ENCODE data around the gene HS3ST3A1. TPM values are rescaled to one million over a fixed set of nuclear protein-coding genes. Genes with fewer than 3 reads are reported as not detected.

The HS3ST3A1 gene
- total RNA-seq, 1 donor from 2014 or later = 0.93 TPM

DNA sequence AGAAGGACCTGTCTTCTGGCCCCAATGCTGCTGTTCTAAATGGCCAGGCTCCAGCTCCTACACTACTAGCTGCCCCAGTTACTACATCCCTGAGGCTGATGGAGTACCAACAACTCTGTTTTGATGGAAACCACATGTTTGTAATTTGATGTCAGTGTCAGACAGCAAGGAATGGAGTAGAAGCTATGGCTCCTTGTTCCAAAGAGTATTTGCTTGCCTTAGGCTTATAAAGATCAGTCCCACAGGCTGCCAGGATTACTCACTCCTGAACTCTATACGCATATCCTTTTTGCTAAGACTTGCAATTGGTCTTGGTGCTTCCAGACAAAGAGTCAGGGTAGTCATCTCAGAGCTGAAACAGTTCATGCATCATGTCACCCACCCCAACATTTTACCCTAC is 139.6 kb downstream of the HS3ST3A1 start:
- Histone ChIP-seq H3K27ac (no peak overlapping the region), H3K4me3 (no peak overlapping the region), H3K27me3 (no peaks in the 10 kb centered on the region), H3K36me3 (no peaks in the 10 kb centered on the region), H3K4me1 (no peaks in the 10 kb centered on the region), H3K9me3 (no peaks in the 10 kb centered on the region)
- TF ChIP-seq, protein P1, sequence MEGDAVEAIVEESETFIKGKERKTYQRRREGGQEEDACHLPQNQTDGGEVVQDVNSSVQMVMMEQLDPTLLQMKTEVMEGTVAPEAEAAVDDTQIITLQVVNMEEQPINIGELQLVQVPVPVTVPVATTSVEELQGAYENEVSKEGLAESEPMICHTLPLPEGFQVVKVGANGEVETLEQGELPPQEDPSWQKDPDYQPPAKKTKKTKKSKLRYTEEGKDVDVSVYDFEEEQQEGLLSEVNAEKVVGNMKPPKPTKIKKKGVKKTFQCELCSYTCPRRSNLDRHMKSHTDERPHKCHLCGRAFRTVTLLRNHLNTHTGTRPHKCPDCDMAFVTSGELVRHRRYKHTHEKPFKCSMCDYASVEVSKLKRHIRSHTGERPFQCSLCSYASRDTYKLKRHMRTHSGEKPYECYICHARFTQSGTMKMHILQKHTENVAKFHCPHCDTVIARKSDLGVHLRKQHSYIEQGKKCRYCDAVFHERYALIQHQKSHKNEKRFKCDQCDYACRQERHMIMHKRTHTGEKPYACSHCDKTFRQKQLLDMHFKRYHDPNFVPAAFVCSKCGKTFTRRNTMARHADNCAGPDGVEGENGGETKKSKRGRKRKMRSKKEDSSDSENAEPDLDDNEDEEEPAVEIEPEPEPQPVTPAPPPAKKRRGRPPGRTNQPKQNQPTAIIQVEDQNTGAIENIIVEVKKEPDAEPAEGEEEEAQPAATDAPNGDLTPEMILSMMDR (IDR thresholded peaks at IDR 0.05) = no peak
- intact Hi-C loops (cut with DNase I) = no loop called here
- DNase-seq = no peak
- peak; percentile 13 for ATAC-seq

DNA sequence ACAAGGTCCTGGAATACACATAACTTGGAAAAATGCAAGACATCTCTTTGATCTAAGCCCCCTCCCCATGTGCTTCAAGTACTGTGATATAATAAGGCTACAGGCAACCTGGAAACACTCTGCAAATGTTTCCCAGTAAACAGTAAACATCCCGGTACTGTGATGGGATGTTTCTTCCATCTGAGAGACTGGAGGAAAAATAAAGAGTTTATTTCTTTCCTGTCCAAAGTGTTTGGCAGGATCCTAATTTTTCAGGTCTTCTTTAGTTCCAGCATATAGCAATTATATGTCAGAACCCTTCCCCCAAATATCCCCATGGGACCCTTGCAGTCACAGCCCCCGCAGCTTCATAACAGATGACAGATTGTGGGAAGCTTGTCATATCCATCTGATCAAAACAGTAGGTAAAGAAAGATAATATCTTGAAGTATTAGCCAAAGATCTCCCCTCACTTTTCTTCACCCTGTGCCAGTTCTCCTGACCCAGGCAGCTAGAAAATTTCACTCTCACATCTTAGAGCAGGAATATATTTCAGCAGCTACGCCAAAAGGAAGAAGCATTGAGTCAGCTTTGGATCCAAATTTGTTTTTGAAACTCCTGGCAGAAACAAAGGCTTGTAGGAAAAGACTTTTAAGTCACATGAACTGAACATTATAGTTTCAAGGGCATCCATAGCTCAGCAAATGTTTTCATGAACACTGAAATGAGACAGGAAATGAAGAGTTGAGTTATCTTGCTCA is 141.3 kb downstream of the HS3ST3A1 start:
- Histone ChIP-seq H3K27ac (no peak overlapping the region), H3K4me3 (no peak overlapping the region), H3K36me3 (no peaks in the 10 kb centered on the region), H3K4me1 (no peaks in the 10 kb centered on the region), H3K9me3 (no peaks in the 10 kb centered on the region), H3K27me3 (no peaks in the 10 kb centered on the region)
- intact Hi-C loops (cut with DNase I) = no loop called here
- TF ChIP-seq, protein P1 (IDR thresholded peaks at IDR 0.05) = no peak
- ATAC-seq = no peak
- DNase-seq = no peak

DNA sequence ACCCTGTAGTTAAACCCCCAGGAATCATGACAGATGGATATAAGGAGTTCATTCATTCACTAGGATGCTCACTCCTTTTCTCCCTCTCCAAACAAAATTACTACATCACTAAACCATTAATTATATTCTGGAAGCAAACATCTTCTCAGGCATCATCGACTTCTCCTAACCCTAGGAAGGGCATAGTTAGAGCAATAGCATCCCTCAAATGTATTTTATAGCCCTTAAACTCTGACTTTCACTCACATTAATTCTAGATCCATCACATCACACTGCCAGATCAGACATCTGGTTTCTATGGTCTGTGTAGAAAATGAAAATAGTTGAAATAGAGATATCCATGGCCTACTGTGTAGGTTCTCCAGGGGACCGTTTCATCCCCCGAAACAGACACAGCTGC is 143.9 kb downstream of the HS3ST3A1 start:
- Histone ChIP-seq H3K4me1 (no peaks in the 10 kb centered on the region), H3K9me3 (no peaks in the 10 kb centered on the region), H3K27ac (no peak overlapping the region), H3K36me3 (no peaks in the 10 kb centered on the region), H3K27me3 (no peaks in the 10 kb centered on the region), H3K4me3 (no peak overlapping the region)
- DNase-seq (no peak), ATAC-seq (no peak)
- intact Hi-C loops (cut with DNase I) = no loop called here
- TF ChIP-seq, protein P1 (IDR thresholded peaks at IDR 0.05) = no peak

Small RNAs within 50 kb of the gene (microRNA-seq; reads per million reads assigned to microRNA genes)
- not detected for gene MIR548H3 (ENCODE audit: borderline microRNAs expressed)
